SK-N-SH (cell line): ENCODE results near the gene CACNA1F. TPM values are rescaled to one million over a fixed set of nuclear protein-coding genes. Genes with fewer than 3 reads are reported as not detected.

Source experiments
- CTCF ChIA-PET: fragments of 300-600, 350-600 bp; formaldehyde crosslinking; extraction: SDS; loops from one replicate; lab custom pipeline; 2021; lab: Yijun Ruan, JAX
- POLR2A ChIA-PET: fragments of 350-600 bp; sonication (Branson Sonifier 250); formaldehyde crosslinking; extraction: SDS; loops from one replicate; lab custom pipeline; 2020; ENCODE audit warnings: antibody characterized with exemption, inconsistent platforms; lab: Yijun Ruan, JAX
- DNase-seq: peaks from one replicate; pipeline ENCODE4 v3.0.0; 2012
- H2AFZ ChIP-seq: fragments of 200-600 bp; sonication (generic); 2 replicates; pipeline ENCODE4 v1.8.1; 2016; ENCODE audit warnings: antibody characterized with exemption, mild to moderate bottlenecking, low read depth
- H3F3A ChIP-seq: fragments of 200-600 bp; sonication (generic); replicated peaks from 2 replicates; pipeline ENCODE3; 2016; ENCODE audit warnings: antibody characterized with exemption, mild to moderate bottlenecking; ENCODE audit not compliant: insufficient read depth
- H3K27ac ChIP-seq, 2 experiments: fragments of 200-500 bp in 1 of 2; fragments of 200-600 bp in 1 of 2; sonication (Bioruptor generic) in 1 of 2; sonication (generic), shearing (Covaris generic) in 1 of 2; 2 replicates each; pipeline versions ENCODE4 v1.5.1 to v1.6.1; 2014 to 2016; ENCODE audit warnings: low read depth in 2 of 2, inconsistent platforms in 1 of 2, low read length in 1 of 2, mild to moderate bottlenecking in 1 of 2, mixed read lengths in 1 of 2
- H3K27me3 ChIP-seq: fragments of 200-600 bp; sonication (generic), shearing (Covaris generic); 2 replicates; pipeline ENCODE4 v1.6.1; 2016; ENCODE audit warnings: mixed run types; ENCODE audit not compliant: insufficient read depth
- H3K36me3 ChIP-seq, 2 experiments: fragments of 200-500 bp in 1 of 2; fragments of 200-600 bp in 1 of 2; sonication (Bioruptor generic) in 1 of 2; sonication (generic) in 1 of 2; replicated peaks in 1 of 2; 2 replicates each; pipeline versions ENCODE3 to v1.5.1; 2014 to 2016; ENCODE audit warnings: low read length in 1 of 2, mild to moderate bottlenecking in 1 of 2; ENCODE audit not compliant: insufficient read depth in 2 of 2, control insufficient read depth in 1 of 2
- H3K4me1 ChIP-seq, 2 experiments: fragments of 200-500 bp in 1 of 2; fragments of 200-600 bp in 1 of 2; sonication (Bioruptor generic) in 1 of 2; sonication (generic), shearing (Covaris generic) in 1 of 2; 2 replicates each; pipeline versions ENCODE4 v1.5.1 to v1.6.1; 2014 to 2016; ENCODE audit warnings: low read depth in 1 of 2, low read length in 1 of 2, mixed run types in 1 of 2; ENCODE audit not compliant: insufficient read depth in 2 of 2, control insufficient read depth in 1 of 2
- H3K4me2 ChIP-seq: fragments of 200-600 bp; sonication (generic), shearing (Covaris generic); 2 replicates; pipeline ENCODE4 v1.6.1; 2017; ENCODE audit warnings: mixed run types
- H3K4me3 ChIP-seq, 2 experiments: fragments of 200-500 bp in 1 of 2; fragments of 200-600 bp in 1 of 2; sonication (Bioruptor generic) in 1 of 2; sonication (generic), shearing (Covaris generic) in 1 of 2; 2 replicates each; pipeline versions ENCODE4 v1.5.1 to v1.8.1; 2014 to 2016; ENCODE audit warnings: low read depth in 2 of 2, inconsistent platforms in 1 of 2, low read length in 1 of 2, mild to moderate bottlenecking in 1 of 2, mixed read lengths in 1 of 2, moderate library complexity in 1 of 2
- H3K79me2 ChIP-seq: fragments of 200-600 bp; sonication (generic); 2 replicates; pipeline ENCODE4 v1.8.1; 2017; ENCODE audit warnings: mild to moderate bottlenecking; ENCODE audit not compliant: insufficient read depth
- H3K9ac ChIP-seq: fragments of 200-600 bp; sonication (generic); 2 replicates; pipeline ENCODE4 v1.6.1; 2017; ENCODE audit warnings: mixed run types
- H3K9me2 ChIP-seq: fragments of 200-600 bp; sonication (generic); 2 replicates; pipeline ENCODE4 v1.6.1; 2017; ENCODE audit warnings: mixed run types
- H3K9me3 ChIP-seq: fragments of 200-600 bp; sonication (generic); 2 replicates; pipeline ENCODE4 v1.6.1; 2017; ENCODE audit warnings: mixed run types, mild to moderate bottlenecking, moderate library complexity
- H4K20me1 ChIP-seq: fragments of 200-600 bp; sonication (generic); 2 replicates; pipeline ENCODE4 v1.6.1; 2017; ENCODE audit warnings: mild to moderate bottlenecking, mixed run types; ENCODE audit not compliant: insufficient read depth
- ELF1 ChIP-seq: IDR thresholded peaks from 2 replicates; pipeline ENCODE4 v1.4.0; 2012
- EP300 ChIP-seq, 2 experiments: IDR thresholded peaks; 2 replicates each; pipeline versions ENCODE4 v1.4.0 to v1.6.1; 2012; ENCODE audit warnings: borderline replicate concordance in 1 of 2, low read depth in 1 of 2, low read length in 1 of 2
- EZH2phosphoT487 ChIP-seq: fragments of 200-600 bp; sonication (generic); IDR thresholded peaks from 2 replicates; pipeline ENCODE4 v1.6.1; 2017; ENCODE audit warnings: low read depth, mixed run types, mild to moderate bottlenecking, antibody characterized with exemption, moderate library complexity, borderline replicate concordance
- FOSL2 ChIP-seq: IDR thresholded peaks from 2 replicates; pipeline ENCODE4 v1.4.0; 2012; ENCODE audit warnings: low read depth, mild to moderate bottlenecking, moderate library complexity, borderline replicate concordance
- FOXJ3 ChIP-seq: sonication (generic); formaldehyde crosslinking; IDR thresholded peaks from 2 replicates; pipeline ENCODE4 v1.5.1; 2020; ENCODE audit warnings: mild to moderate bottlenecking, missing genetic modification reagents
- IRF3 ChIP-seq: fragments of 150-350 bp; IDR thresholded peaks from 2 replicates; pipeline ENCODE4 v1.6.1; 2016; ENCODE audit warnings: mild to moderate bottlenecking, low read depth, low read length
- MXI1 ChIP-seq: IDR thresholded peaks from 2 replicates; pipeline ENCODE4 v1.6.1; 2012; ENCODE audit warnings: mild to moderate bottlenecking, low read depth, low read length, improper control_type of control experiment
- POLR2AphosphoS5 ChIP-seq: IDR thresholded peaks from 2 replicates; pipeline ENCODE4 v1.6.1; 2012; ENCODE audit warnings: low read depth, low read length
- RAD21 ChIP-seq: IDR thresholded peaks from 2 replicates; pipeline ENCODE4 v1.6.1; 2012; ENCODE audit warnings: mild to moderate bottlenecking, low read length
- SMC3 ChIP-seq: IDR thresholded peaks from 2 replicates; pipeline ENCODE4 v1.6.1; 2012; ENCODE audit warnings: low read depth, low read length, improper control_type of control experiment
- TAF1 ChIP-seq: IDR thresholded peaks from 2 replicates; pipeline ENCODE4 v1.6.1; 2012; ENCODE audit warnings: low read depth, mild to moderate bottlenecking, low read length, moderate library complexity, borderline replicate concordance
- YY1 ChIP-seq: IDR thresholded peaks from 2 replicates; pipeline ENCODE4 v1.4.0; 2012; ENCODE audit warnings: low read depth, mild to moderate bottlenecking
- WGBS: methylation state at CpG from one replicate; pipeline ENCODE4 v1.1.6; 2017; ENCODE audit warnings: low lambda C conversion rate; 5-methylcytosine and 5-hydroxymethylcytosine counted together
- polyA plus RNA-seq, 3 experiments: library from polyadenylated mRNA; depleted of rRNA; stranded (reverse); fragments of >200 nt; gene quantifications; 2 replicates each; pipeline ENCODE4 v1.2.3, GENCODE V29; 2012
- TF ChIP-seq, protein P1 (sequence below): IDR thresholded peaks from 2 replicates; pipeline ENCODE4 v1.4.0; 2012; ENCODE audit warnings: low read depth, borderline replicate concordance
- TF ChIP-seq, protein P2 (sequence below): fragments of 150-350 bp; IDR thresholded peaks from 2 replicates; pipeline ENCODE4 v1.6.1; 2017; ENCODE audit warnings: antibody characterized with exemption, low read length, low read depth, borderline replicate concordance

The CACNA1F gene
- polyA plus RNA-seq, 1 of the 3 experiments (the other 2 are of a cell fraction): not detected

DNA sequence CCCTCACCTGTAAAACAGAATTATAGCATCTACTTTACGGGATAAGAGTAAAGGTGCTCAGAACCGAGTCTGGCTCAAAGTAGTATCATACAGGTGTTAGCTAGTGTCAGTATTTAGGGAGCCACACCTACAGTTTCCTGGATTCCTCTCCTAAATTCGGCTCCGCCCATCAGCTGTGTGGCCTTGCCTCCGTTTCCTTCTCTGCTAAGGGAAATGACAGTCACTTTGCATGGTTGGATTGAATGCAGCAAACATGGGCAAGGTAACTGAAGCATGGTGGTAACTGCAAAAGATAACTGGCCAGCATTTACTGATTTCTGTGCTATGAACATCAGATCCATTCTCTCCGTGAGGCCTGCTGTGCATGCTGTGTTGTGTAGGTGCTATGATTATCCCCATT, 39.3 kb upstream of the CACNA1F start:
- H3K9ac ChIP-seq: no peak overlapping the region
- H3K36me3 ChIP-seq: no peaks in the 10 kb centered on the region
- H3K9me2 ChIP-seq: no peaks in the 10 kb centered on the region
- H3F3A ChIP-seq: no peaks in the 10 kb centered on the region
- TF ChIP-seq, protein P1, sequence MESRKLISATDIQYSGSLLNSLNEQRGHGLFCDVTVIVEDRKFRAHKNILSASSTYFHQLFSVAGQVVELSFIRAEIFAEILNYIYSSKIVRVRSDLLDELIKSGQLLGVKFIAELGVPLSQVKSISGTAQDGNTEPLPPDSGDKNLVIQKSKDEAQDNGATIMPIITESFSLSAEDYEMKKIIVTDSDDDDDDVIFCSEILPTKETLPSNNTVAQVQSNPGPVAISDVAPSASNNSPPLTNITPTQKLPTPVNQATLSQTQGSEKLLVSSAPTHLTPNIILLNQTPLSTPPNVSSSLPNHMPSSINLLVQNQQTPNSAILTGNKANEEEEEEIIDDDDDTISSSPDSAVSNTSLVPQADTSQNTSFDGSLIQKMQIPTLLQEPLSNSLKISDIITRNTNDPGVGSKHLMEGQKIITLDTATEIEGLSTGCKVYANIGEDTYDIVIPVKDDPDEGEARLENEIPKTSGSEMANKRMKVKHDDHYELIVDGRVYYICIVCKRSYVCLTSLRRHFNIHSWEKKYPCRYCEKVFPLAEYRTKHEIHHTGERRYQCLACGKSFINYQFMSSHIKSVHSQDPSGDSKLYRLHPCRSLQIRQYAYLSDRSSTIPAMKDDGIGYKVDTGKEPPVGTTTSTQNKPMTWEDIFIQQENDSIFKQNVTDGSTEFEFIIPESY: no peak
- TF ChIP-seq, protein P2, sequence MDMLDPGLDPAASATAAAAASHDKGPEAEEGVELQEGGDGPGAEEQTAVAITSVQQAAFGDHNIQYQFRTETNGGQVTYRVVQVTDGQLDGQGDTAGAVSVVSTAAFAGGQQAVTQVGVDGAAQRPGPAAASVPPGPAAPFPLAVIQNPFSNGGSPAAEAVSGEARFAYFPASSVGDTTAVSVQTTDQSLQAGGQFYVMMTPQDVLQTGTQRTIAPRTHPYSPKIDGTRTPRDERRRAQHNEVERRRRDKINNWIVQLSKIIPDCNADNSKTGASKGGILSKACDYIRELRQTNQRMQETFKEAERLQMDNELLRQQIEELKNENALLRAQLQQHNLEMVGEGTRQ: no peak
- TF ChIP-seq ELF1 (no peak), POLR2AphosphoS5 (no peak), RAD21 (no peak), IRF3 (no peak)
- TF ChIP-seq, all 33 proteins: peak for 0
- H3K9me3 ChIP-seq: no peaks in the 10 kb centered on the region
- DNase-seq: no peak
- H3K4me1 ChIP-seq: peaks cover 0 to 23% of the 10 kb centered on the region in 2 experiments; a peak in 1 of 4 replicates
- peaks cover 4% of the 10 kb centered on the region; the same call in 1 of the 2 replicates for H3K27me3 ChIP-seq
- H4K20me1 ChIP-seq: peaks cover 15% of the 10 kb centered on the region; the same call in 1 of the 2 replicates
- no peak overlapping the region for H2AFZ ChIP-seq
- 44% methylated on average over 6 of the region's 6 CpGs for WGBS
- H3K4me3 ChIP-seq: no peak overlapping the region
- no peak overlapping the region for H3K27ac ChIP-seq
- CTCF ChIA-PET: no interaction called here
- POLR2A ChIA-PET: interaction anchor here (0.6 to 0.7 kb wide), 2 partner anchors 8 to 644 kb away, joined by 3 read pairs; partner anchors contain the start of gene FOXP3
- H3K4me2 ChIP-seq: 0 out of 2 replicates have a peak overlapping the region, but pooled peaks have one; percentile 11
- H3K79me2 ChIP-seq: peaks cover 24% of the 10 kb centered on the region; the same call in 1 of the 2 replicates

DNA sequence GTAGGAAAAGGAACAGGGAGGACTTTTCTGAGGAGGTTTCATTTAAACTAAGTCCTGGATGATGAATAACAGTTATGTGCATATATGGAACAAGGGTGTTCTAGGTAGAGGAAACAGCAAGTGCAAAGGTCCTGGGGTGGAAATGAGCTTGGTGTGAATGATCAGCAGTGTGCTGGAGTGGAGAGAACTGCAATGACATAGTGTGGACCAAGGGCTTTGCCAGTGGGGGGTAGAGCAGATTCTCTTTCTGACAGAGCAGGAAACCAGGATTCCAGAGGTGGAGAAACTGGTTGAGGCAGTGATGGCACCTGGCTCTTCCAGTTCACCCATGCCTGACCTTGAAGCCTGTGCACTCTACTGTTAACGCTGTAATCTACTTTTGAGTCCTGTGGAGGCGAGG, 38.2 kb upstream of the CACNA1F start:
- H3K9me2 ChIP-seq: no peaks in the 10 kb centered on the region
- H4K20me1 ChIP-seq: peaks cover 12% of the 10 kb centered on the region; the same call in 1 of the 2 replicates
- no peaks in the 10 kb centered on the region for H3K9me3 ChIP-seq
- peak overlapping the region in 1 of 2 experiments; percentile 65; a peak in 1 of 4 replicates for H3K4me3 ChIP-seq
- H3K27ac ChIP-seq: no peak overlapping the region
- whole genome bisulfite sequencing: 46% methylated on average over 2 of the region's 2 CpGs
- TF ChIP-seq POLR2AphosphoS5 (no peak), MXI1 (no peak), EP300 (IDR thresholded peaks at IDR 0.05; ENCODE audit: borderline replicate concordance in 1 of 2, low read depth in 1 of 2, low read length in 1 of 2) (no peak), TAF1 (no peak), FOSL2 (no peak), EZH2phosphoT487 (no peak), RAD21 (no peak), YY1 (no peak), FOXJ3 (no peak), SMC3 (no peak)
- TF ChIP-seq, protein P1: no peak
- TF ChIP-seq, protein P2: no peak
- TF ChIP-seq, all 33 proteins: peak for 0
- Histone ChIP-seq H3K79me2 (peaks cover 24% of the 10 kb centered on the region; the same call in 1 of the 2 replicates), H3K27me3 (no peaks in the 10 kb centered on the region; the same call in 1 of the 2 replicates), H3K36me3 (no peaks in the 10 kb centered on the region), H3F3A (no peaks in the 10 kb centered on the region), H3K9ac (no peak overlapping the region), H2AFZ (no peak overlapping the region), H3K4me1 (peaks cover 0 to 23% of the 10 kb centered on the region in 2 experiments; a peak in 1 of 4 replicates), H3K4me2 (peak overlapping the region; percentile 84; the same call in 1 of the 2 replicates)
- no peak for DNase-seq
- POLR2A ChIA-PET: no interaction called here
- CTCF ChIA-PET: interaction anchor here (0.7 kb wide), 1 partner anchor 789 kb away, joined by 3 read pairs; no protein-coding TSS in a partner anchor
